Prostate gland (tissue), 2 donors: Measurements from ENCODE around the gene NAPA.

Experiments
- CTCF ChIP-seq, 4 experiments: fragments of 200-600 bp in 2 of 4; fragments of 450-650 bp in 2 of 4; sonication (generic) in 2 of 4; IDR thresholded peaks; 1 replicate in 3 of 4; 2 replicates in 1 of 4; pipeline ENCODE4 v1.5.1; 2016 to 2019; ENCODE audit warnings: antibody characterized with exemption in 4 of 4, mild to moderate bottlenecking in 2 of 4, moderate library complexity in 2 of 4
- POLR2AphosphoS5 ChIP-seq: sonication (generic); formaldehyde crosslinking; IDR thresholded peaks from one replicate; pipeline ENCODE4 v1.6.1; 2017; ENCODE audit warnings: antibody characterized with exemption

GRCh38 chr19:47438793-47439220 lies 76.1 kb downstream of the NAPA start:
- TF ChIP-seq POLR2AphosphoS5 (no peak), CTCF (IDR thresholded peaks at IDR 0.05) (no peak)
